ENCODE measurements around the gene MSH2.

MSH2 gene

DNA sequence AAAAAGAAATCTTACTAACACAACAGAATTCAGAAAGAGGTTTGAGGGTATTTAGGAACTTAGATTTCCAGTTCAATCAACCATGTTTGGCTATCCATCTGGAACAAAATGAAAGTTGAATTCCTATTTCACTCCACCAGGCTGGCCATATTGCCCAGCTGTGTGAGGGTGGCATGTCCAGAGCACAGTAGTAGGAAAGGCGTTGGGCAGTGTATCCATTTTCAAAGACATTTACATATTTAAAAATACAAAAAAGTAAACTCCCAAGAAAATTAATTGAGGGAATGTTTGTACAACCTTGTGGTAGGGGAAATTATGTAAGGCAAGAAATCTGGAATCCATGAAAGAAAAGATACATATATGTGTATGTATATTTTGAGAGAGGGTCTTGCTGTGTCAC, 21.5 kb upstream of the MSH2 start:
- Mint-ChIP-seq H3K36me3 (ENCODE audit: low read depth) (peaks cover 37% of the 10 kb centered on the region), H3K27ac (no peak overlapping the region), H3K4me1 (no peaks in the 10 kb centered on the region), H3K27me3 (ENCODE audit: low read depth) (no peaks in the 10 kb centered on the region), H3K4me3 (no peak overlapping the region), H3K9me3 (no peaks in the 10 kb centered on the region)
- TF ChIP-seq, protein P1, sequence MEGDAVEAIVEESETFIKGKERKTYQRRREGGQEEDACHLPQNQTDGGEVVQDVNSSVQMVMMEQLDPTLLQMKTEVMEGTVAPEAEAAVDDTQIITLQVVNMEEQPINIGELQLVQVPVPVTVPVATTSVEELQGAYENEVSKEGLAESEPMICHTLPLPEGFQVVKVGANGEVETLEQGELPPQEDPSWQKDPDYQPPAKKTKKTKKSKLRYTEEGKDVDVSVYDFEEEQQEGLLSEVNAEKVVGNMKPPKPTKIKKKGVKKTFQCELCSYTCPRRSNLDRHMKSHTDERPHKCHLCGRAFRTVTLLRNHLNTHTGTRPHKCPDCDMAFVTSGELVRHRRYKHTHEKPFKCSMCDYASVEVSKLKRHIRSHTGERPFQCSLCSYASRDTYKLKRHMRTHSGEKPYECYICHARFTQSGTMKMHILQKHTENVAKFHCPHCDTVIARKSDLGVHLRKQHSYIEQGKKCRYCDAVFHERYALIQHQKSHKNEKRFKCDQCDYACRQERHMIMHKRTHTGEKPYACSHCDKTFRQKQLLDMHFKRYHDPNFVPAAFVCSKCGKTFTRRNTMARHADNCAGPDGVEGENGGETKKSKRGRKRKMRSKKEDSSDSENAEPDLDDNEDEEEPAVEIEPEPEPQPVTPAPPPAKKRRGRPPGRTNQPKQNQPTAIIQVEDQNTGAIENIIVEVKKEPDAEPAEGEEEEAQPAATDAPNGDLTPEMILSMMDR (IDR thresholded peaks at IDR 0.05; ENCODE audit: unreplicated experiment in 3 of 3) = no peak

DNA sequence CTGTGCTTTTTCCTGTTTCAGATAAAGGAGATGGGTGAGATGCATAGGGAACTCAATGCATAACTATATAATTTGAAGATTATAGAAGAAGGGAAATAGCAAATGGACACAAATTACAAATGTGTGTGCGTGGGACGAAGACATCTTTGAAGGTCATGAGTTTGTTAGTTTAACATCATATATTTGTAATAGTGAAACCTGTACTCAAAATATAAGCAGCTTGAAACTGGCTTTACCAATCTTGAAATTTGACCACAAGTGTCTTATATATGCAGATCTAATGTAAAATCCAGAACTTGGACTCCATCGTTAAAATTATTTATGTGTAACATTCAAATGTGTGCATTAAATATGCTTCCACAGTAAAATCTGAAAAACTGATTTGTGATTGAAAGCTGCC, 16.4 kb upstream of the MSH2 start:
- no peaks in the 10 kb centered on the region for H3K27me3 Mint-ChIP-seq (ENCODE audit: low read depth)
- peaks cover 21% of the 10 kb centered on the region for H3K36me3 Mint-ChIP-seq (ENCODE audit: low read depth)
- H3K27ac Mint-ChIP-seq = no peak overlapping the region
- H3K4me3 Mint-ChIP-seq = no peak overlapping the region
- TF ChIP-seq, protein P1 (IDR thresholded peaks at IDR 0.05; ENCODE audit: unreplicated experiment in 3 of 3) = no peak
- H3K4me1 Mint-ChIP-seq = no peaks in the 10 kb centered on the region
- H3K9me3 Mint-ChIP-seq = no peaks in the 10 kb centered on the region

DNA sequence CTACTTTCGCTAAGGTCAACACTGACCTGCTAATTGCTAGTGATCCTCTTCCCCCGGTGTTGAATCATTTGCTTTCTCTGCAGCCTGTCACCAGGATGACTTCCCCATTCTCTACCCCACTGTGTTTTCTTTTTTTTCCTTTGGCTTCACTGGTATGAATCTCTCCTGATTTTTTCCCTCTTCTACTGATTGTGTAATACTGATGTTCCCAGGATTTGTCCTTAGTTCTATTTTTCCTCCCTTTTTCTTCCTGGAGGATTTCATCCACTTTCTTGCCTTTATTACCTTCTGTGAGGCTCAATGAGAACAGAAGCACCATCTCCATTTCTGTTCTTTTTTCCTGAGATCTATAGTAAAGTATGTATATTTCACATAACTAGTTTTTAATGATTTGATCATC, 14.1 kb upstream of the MSH2 start:
- no peak overlapping the region for H3K27ac Mint-ChIP-seq
- H3K4me1 Mint-ChIP-seq = no peaks in the 10 kb centered on the region
- H3K36me3 Mint-ChIP-seq (ENCODE audit: low read depth) = peaks cover 8% of the 10 kb centered on the region
- H3K4me3 Mint-ChIP-seq = no peak overlapping the region
- no peaks in the 10 kb centered on the region for H3K9me3 Mint-ChIP-seq
- H3K27me3 Mint-ChIP-seq (ENCODE audit: low read depth) = no peaks in the 10 kb centered on the region
- TF ChIP-seq, protein P1 (IDR thresholded peaks at IDR 0.05; ENCODE audit: unreplicated experiment in 3 of 3) = no peak

DNA sequence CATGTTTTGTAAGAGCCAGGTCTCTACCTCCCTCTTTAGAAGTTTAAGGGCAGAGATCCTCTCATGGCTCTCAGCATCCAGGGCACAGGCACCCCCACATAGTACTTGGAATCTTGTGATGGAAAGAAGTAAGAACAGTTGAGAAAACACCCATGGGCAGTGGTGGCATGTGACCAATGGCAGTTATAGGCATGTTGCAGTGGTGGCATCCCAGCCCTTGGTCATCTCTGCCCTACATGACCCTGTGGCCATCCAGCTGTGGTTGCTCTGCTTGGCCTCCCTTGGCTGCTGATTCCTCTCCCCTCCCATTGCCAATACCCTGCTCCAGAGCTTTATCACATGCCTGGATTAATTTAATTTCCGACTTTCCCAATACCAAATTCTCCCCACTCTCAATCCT, 13.3 kb upstream of the MSH2 start:
- H3K9me3 Mint-ChIP-seq = no peaks in the 10 kb centered on the region

DNA sequence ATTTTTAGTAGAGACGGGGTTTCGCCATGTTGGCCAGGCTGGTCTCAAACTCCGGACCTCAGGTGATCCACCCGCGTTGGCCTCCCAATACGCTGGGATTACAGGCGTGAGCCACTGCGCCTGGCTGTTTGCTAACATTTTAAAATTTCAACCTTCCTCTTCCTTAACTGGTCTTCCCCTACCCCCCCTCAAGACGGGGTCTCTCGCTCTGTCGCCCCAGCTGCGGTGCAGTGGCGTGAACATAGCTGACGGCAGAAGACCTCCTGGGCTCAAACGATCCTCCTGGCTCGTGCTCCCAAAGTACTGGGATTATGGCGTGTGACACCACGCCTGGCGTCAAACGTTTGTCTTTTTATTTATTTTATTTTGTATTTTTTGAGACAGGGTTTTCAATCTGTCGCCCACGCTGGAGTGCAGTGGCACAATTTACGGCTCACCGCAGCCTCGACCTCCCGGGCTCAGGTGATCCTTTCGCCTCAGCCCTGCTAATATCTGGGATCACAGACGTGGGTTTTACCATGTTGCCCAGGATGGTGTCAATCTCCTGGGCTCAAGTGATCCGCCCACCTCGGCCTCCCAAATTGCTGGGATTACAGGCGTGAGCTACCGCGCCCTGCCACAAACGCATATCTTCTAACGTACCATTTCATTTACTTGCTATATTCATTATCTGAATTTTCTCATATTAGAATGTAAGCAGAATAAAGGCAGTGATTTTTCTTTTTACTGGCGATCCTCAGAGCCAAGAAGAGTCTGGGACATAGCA, 984 bp upstream of the MSH2 start:
- no peaks in the 10 kb centered on the region for H3K27me3 Mint-ChIP-seq (ENCODE audit: low read depth)
- H3K27ac Mint-ChIP-seq = peak overlapping the region; percentile 76 to 96 (median 96)
- TF ChIP-seq, protein P1 (IDR thresholded peaks at IDR 0.05; ENCODE audit: unreplicated experiment in 3 of 3) = no peak
- H3K4me1 Mint-ChIP-seq = peaks cover 21% of the 10 kb centered on the region
- peaks cover 22% of the 10 kb centered on the region for H3K36me3 Mint-ChIP-seq (ENCODE audit: low read depth)
- H3K4me3 Mint-ChIP-seq = peak overlapping the region; percentile 96 to 97 (median 96)
- H3K9me3 Mint-ChIP-seq = peaks cover 8% of the 10 kb centered on the region

More for the DNA sequence above, 13.3 kb upstream of the MSH2 start:
- peaks cover 7% of the 10 kb centered on the region for H3K36me3 Mint-ChIP-seq (ENCODE audit: low read depth)
- H3K4me1 Mint-ChIP-seq = no peaks in the 10 kb centered on the region
- no peak overlapping the region for H3K4me3 Mint-ChIP-seq
- no peak overlapping the region for H3K27ac Mint-ChIP-seq
- H3K27me3 Mint-ChIP-seq (ENCODE audit: low read depth) = no peaks in the 10 kb centered on the region
- TF ChIP-seq, protein P1 (IDR thresholded peaks at IDR 0.05; ENCODE audit: unreplicated experiment in 3 of 3) = no peak

DNA sequence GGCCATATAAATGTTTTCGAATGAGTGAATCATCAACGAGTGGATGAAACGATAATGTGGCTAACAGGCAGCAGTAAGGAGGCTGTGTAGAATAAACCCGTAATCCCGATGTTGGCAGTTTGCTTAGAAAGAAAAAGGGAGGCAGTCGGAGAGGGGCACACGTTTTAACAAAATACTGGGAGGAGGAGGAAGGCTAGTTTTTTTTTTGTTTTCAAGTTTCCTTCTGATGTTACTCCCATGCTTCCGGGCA, 476 bp upstream of the MSH2 start:
- Mint-ChIP-seq H3K9me3 (peaks cover 8% of the 10 kb centered on the region), H3K4me1 (peaks cover 21% of the 10 kb centered on the region), H3K27ac (peak overlapping the region; percentile 76 to 96 (median 96)), H3K27me3 (ENCODE audit: low read depth) (no peaks in the 10 kb centered on the region), H3K36me3 (ENCODE audit: low read depth) (peaks cover 26% of the 10 kb centered on the region), H3K4me3 (peak overlapping the region; percentile 96 to 97 (median 96))
- TF ChIP-seq, protein P1 (IDR thresholded peaks at IDR 0.05; ENCODE audit: unreplicated experiment in 3 of 3) = no peak

Measured in nephron (organoid).